ENCODE measurements around the gene UGT1A10. TPM values are rescaled to one million over a fixed set of nuclear protein-coding genes. Genes with fewer than 3 reads are reported as not detected.
"Not testable (repeated sequence)": the region's sequence is repeated elsewhere in the genome, so short reads cannot be mapped to it uniquely, and the experiment has no call there.

The UGT1A10 gene
- total and polyA plus RNA-seq, 10 of the 15 experiments (the other 5 are each of a cell fraction or from before 2014, with no cell fraction given), result not detected

- TF ChIP-seq SIN3A (IDR thresholded peaks at IDR 0.05; ENCODE audit: low read depth, low read length) (no peak), MXI1 (IDR thresholded peaks at IDR 0.05; ENCODE audit: low read depth, low read length) (no peak), MLLT1 (IDR thresholded peaks at IDR 0.05) (no peak), GABPA (IDR thresholded peaks at IDR 0.05; ENCODE audit: low read depth) (no peak), JUNB (IDR thresholded peaks at IDR 0.05) (no peak)
These were observed 18.8 kb downstream of the UGT1A10 start (continued) for GRCh38 chr2:233655043-233655442.

- peak; percentile 86 for FAIRE-seq
- 83% methylated on average over 3 of the region's 3 CpGs for WGBS (ENCODE audit: insufficient coverage, insufficient replicate concordance, low lambda C conversion rate, missing lambda C conversion rate)
These were observed 19.7 kb downstream of the UGT1A10 start for GRCh38 chr2:233655943-233656342.

GRCh38 chr2:233656443-233656842, 20.2 kb downstream of the UGT1A10 start:
- no peaks in the 10 kb centered on the region for H4K20me1 ChIP-seq (ENCODE audit: control insufficient read depth, insufficient read depth)
- RAD21 ChIA-PET (ENCODE audit: unreplicated experiment), result no interaction called here
- no peak for TF ChIP-seq TCF12 (IDR thresholded peaks at IDR 0.05; ENCODE audit: low read depth, low read length)
- TF ChIP-seq PAX5 (IDR thresholded peaks at IDR 0.05; ENCODE audit: borderline replicate concordance, low read depth, low read length), result peak; percentile 67; the same call in 1 of the 2 replicates
- TF ChIP-seq NKRF (conservative IDR thresholded peaks at IDR 0.05), result no peak
- TF ChIP-seq TBL1XR1 (IDR thresholded peaks at IDR 0.05; ENCODE audit: low read depth, low read length), result no peak
- peak; percentile 82 for TF ChIP-seq RUNX3 (IDR thresholded peaks at IDR 0.05; ENCODE audit: low read length)
- 0 out of 2 replicates have a peak, but pooled peaks have one; percentile 32 for TF ChIP-seq BCL11A (IDR thresholded peaks at IDR 0.05; ENCODE audit: low read depth, low read length)
- no peak for TF ChIP-seq POLR2AphosphoS2 (IDR thresholded peaks at IDR 0.05; ENCODE audit: low read depth, low read length)
- TF ChIP-seq JUNB (IDR thresholded peaks at IDR 0.05), result peak; percentile 38; the same call in 1 of the 2 replicates
- no peak for TF ChIP-seq HDAC6 (IDR thresholded peaks at IDR 0.05; ENCODE audit: unreplicated experiment)
- no peak for TF ChIP-seq MXI1 (IDR thresholded peaks at IDR 0.05; ENCODE audit: low read depth, low read length)
- DNase-seq (ENCODE audit: low read depth, low spot score) (no peak), ATAC-seq (peak; percentile 61), FAIRE-seq (no peak)
- H3K4me2 ChIP-seq (ENCODE audit: control insufficient read depth, insufficient read depth), result no peak overlapping the region
- no peak overlapping the region for H3K4me3 ChIP-seq
- SMC1A ChIA-PET (ENCODE audit: uncharacterized antibody, unreplicated experiment), result no interaction called here
- no peaks in the 10 kb centered on the region for H3K36me3 ChIP-seq (ENCODE audit: control insufficient read depth in 2 of 2, insufficient read depth in 2 of 2, low read length in 1 of 2)
- H3K27me3 ChIP-seq (replicated peaks in 1 of 2; ENCODE audit: control insufficient read depth in 2 of 2, insufficient read depth in 2 of 2, low read length in 1 of 2), result no peaks in the 10 kb centered on the region
- intact Hi-C loops (cut with micrococcal nuclease; ENCODE audit: unreplicated experiment), result no loop called here
- H3K79me2 ChIP-seq (ENCODE audit: control insufficient read depth, insufficient read depth, low read length), result no peaks in the 10 kb centered on the region
- H2AFZ ChIP-seq (ENCODE audit: control insufficient read depth, low read depth, low read length), result no peak overlapping the region
- CTCF ChIA-PET, result no interaction called here
- H3K27ac ChIP-seq (ENCODE audit: control insufficient read depth, insufficient read depth), result no peak overlapping the region
- POLR2A ChIA-PET, result no interaction called here
- BruUV-seq (replicated peaks), result no TSS peak
- WGBS (ENCODE audit: insufficient coverage, insufficient replicate concordance, low lambda C conversion rate, missing lambda C conversion rate), result 9% methylated on average over 10 of the region's 10 CpGs
- H3K9ac ChIP-seq (ENCODE audit: control insufficient read depth, insufficient read depth, low read length), result no peak overlapping the region
- in situ Hi-C loops (cut with MboI), result no loop called here
- H3K4me1 ChIP-seq (ENCODE audit: control insufficient read depth, insufficient read depth, low read length), result no peaks in the 10 kb centered on the region
- H3K9me3 ChIP-seq (replicated peaks; ENCODE audit: control insufficient read depth, insufficient read depth, low read length), result peaks cover 2% of the 10 kb centered on the region; the same call in 1 of the 3 replicates

More at GRCh38 chr2:233655943-233656342, 19.7 kb downstream of the UGT1A10 start:
- intact Hi-C loops (cut with micrococcal nuclease; ENCODE audit: unreplicated experiment); in situ Hi-C loops (cut with MboI); H3K27me3 ChIP-seq (replicated peaks in 1 of 2; ENCODE audit: control insufficient read depth in 2 of 2, insufficient read depth in 2 of 2, low read length in 1 of 2); DNase-seq (ENCODE audit: low read depth, low spot score); H3K4me1 ChIP-seq (ENCODE audit: control insufficient read depth, insufficient read depth, low read length); H3K27ac ChIP-seq (ENCODE audit: control insufficient read depth, insufficient read depth); RAD21 ChIA-PET (ENCODE audit: unreplicated experiment); H3K4me2 ChIP-seq (ENCODE audit: control insufficient read depth, insufficient read depth); BruUV-seq (replicated peaks); H3K9ac ChIP-seq (ENCODE audit: control insufficient read depth, insufficient read depth, low read length); H4K20me1 ChIP-seq (ENCODE audit: control insufficient read depth, insufficient read depth); H3K36me3 ChIP-seq (ENCODE audit: control insufficient read depth in 2 of 2, insufficient read depth in 2 of 2, low read length in 1 of 2); H3K9me3 ChIP-seq (replicated peaks; ENCODE audit: control insufficient read depth, insufficient read depth, low read length); H3K4me3 ChIP-seq; POLR2A ChIA-PET; CTCF ChIA-PET; H2AFZ ChIP-seq (ENCODE audit: control insufficient read depth, low read depth, low read length); H3K79me2 ChIP-seq (ENCODE audit: control insufficient read depth, insufficient read depth, low read length); SMC1A ChIA-PET (ENCODE audit: uncharacterized antibody, unreplicated experiment); ATAC-seq: not testable (repeated sequence)

All from GM12878 (cell line).